NCI-H2171 (cell line): ENCODE results near the gene TF.

Source experiments
- DNase-seq: peaks from one replicate; lab custom pipeline; 2025; lab: John Stamatoyannopoulos, UW

The TF gene

GRCh38 chr3:133812872-133813271 is 66.7 kb downstream of the TF start:
- no peak for DNase-seq

DNA sequence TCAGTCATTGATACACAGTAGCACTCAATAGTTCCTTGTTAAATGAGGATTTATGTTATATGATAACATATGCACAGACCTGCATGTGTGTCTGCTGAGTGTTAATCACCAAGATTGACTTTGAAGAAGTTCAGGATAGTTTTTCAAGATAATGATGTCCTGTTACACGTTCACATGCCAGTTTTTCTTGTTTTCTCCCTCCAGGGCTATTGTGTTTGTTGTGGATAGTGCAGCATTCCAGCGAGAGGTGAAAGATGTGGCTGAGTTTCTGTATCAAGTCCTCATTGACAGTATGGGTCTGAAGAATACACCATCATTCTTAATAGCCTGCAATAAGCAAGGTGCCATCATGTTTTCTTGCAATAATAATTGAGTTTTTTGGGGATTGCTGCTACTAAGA is 69.2 kb downstream of the TF start:
- DNase-seq: no peak

DNA sequence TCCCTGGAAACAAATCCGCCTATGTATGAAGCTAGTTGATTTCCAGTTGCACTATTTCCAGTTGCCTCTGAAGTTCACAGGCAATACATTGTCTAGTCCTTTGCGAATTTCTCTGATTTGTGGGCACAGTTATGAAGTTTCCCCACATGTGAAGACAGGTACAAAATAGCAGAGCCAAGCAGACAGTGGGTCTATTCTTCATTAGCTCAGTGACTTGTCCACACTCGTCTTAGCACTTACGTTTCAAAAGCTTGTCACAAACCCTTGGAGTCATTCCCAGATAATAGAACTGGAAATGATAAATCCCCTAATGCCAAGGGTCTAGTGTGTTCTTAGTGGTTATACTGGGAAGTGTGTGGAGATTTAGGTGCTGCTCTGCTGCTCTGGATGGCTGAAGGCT is 73.9 kb downstream of the TF start:
- DNase-seq: no peak

- no peak for DNase-seq
These were observed 74.9 kb downstream of the TF start for GRCh38 chr3:133820889-133821675.

GRCh38 chr3:133821767-133822638 is 75.8 kb downstream of the TF start:
- no peak for DNase-seq

DNA sequence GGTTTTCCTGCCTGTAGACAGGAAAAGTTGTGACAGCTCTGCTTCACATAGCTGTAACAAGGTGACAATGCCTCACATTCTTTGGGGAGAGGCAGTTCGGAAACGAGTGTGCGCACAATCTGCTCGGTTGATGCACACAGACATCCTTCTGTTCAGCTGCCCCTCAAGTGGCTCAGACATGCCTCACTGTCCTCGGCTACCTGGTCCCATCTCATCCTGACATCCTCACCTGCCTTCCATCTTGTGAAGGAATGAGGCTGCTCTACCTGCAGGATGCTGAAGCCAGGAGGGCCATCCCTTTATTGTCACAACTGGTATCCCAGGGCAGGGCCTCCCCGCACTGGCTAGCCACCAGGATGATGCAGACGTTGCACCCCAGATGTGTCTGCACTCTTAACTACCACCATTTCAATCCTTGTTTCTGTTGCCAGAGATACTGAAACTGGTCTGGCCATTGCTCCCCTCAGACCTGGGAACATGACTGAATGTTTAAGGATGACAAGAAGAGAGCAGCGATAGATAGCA is 78.8 kb downstream of the TF start:
- DNase-seq: no peak

DNA sequence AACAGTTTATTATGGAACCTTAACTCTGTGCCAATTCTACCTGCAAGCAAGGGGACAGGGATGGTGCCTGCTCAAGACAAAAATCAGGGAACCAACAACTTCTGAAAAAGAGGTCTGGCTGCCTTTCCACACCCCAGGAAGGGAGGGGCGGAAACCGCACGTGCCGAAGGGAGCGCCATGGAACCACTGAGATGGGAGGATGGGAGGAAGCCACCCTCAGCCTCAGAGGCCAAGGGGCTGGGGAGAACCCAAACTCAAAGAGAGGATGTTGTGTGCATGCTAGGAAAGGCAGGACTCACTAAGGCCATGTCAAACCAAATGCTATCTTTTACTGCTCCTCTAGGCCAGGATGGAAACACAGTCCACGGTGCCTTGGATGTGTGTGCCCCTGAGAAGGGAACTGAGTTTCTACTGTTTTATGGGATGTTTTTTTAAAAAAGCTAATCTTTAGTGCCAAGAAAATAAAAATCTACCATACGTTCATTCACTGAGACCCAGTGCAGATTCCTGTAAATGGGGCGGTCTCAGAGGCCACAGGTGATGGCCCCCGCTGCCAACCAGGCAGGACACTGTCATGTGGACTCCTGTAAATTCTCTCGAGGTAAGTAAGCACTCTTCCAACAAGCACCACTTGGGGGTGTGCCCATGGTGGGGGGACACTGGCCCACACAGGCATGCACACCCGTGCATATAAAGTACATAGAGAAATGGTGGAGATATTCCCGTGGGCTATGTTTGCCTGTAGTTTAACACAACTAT is 80.0 kb downstream of the TF start:
- no peak for DNase-seq

GRCh38 chr3:133827136-133827535 is 80.9 kb downstream of the TF start:
- no peak for DNase-seq

GRCh38 chr3:133827684-133828083 is 81.5 kb downstream of the TF start:
- DNase-seq: no peak

GRCh38 chr3:133828576-133829309 is 82.5 kb downstream of the TF start:
- DNase-seq: no peak

GRCh38 chr3:133829310-133829707 is 83.1 kb downstream of the TF start:
- DNase-seq: no peak

GRCh38 chr3:133830071-133830470 is 83.9 kb downstream of the TF start:
- DNase-seq: no peak

DNA sequence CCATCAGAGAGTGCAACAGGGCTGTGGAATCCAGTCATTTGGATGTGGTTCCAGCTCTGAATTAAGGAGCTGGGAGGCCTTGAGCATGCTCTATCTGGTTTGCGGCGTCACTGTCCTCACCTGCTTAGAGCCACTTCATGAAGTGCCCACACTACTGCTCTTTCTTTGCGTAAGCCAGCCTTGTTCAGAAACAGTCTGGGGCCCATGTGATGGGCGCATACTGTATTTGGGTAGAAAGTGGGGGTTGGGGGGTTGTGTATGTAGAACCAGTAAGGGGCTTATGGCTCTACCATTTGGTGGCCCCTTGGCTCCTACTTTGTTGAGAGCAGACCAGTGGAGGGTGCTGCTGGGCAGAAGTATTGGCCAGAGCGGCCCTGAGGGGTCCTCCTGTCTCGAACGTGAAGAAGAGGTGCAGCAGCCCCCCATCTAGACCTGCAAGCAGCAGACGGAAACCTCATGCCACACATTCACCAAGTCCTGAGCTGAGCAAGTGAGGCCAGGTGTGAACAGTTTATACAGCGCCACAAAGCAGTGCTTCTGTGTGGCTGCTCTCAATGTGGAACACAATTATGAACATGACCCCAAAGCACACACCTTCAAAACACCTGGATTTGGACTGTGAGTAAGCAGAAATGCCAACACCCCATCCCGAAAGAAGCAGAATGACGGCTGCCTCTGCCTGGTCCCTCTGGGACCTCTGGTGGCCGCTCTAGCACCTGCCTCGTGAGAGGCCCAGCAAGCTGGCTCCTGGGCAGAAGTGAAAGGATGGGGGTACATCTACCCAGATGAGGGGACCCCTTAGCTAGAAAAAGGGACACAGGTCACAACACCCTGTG is 86.0 kb downstream of the TF start:
- DNase-seq: no peak

GRCh38 chr3:133832802-133833144 is 86.6 kb downstream of the TF start:
- DNase-seq: no peak

DNA sequence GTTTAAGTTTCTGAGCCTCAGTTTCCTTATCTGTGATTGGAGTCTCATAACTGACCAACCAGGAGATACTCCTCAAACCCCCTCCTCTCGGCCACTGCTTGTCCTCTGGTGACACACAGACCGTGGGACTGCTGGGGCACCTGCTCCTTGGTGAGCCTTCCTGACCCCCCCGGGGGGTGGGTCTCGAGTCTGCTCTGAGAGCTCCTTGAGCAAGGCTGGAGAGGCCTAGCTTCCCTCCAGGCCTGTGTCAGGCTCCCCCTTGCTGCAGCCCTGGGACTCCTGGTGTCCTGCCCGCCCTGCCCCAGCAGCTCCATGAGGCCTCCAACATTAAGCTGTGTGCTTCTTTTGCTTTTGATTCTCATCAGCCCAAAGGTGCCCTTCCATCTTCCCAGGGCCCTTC is 87.1 kb downstream of the TF start:
- no peak for DNase-seq

- no peak for DNase-seq
These were observed 87.9 kb downstream of the TF start for GRCh38 chr3:133833880-133834620.

DNA sequence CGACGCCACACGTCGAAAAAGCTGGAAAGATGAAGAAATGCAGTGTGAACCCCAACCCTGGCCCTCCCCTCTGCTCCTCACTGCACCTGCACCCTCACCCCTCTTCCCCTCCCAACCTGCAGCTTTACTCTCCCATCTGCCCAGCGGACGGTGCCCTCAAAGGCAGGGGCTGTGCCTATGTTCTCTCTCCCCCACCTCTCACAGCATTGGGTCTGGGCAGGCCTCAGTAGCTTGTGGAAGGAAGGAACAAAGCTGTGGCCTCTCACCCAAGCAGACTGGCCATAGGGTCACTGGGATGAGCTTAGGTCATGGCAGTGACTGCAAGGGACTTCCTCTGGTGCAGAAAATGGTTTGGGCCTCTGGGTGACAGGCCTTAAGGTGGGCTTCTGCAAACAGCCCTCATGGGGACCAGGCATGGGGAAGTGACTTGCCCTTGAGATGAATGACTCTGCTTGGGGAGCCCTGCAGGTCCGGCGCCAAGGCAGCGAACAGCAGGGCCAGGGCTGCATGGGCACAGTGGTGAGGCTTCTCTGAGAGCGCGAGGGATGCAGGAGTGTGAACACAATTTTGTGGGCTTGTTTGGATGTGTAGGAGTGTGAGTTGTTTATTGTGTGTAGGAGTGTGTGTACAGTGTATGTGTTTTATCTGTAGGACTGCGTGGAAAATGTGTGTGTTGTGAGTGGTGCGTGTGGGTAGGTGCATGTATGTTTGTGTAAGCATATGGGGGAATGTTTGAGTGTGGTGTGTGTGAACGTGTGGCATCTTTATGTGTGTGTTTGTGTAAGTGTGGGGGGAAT is 88.6 kb downstream of the TF start:
- no peak for DNase-seq

DNA sequence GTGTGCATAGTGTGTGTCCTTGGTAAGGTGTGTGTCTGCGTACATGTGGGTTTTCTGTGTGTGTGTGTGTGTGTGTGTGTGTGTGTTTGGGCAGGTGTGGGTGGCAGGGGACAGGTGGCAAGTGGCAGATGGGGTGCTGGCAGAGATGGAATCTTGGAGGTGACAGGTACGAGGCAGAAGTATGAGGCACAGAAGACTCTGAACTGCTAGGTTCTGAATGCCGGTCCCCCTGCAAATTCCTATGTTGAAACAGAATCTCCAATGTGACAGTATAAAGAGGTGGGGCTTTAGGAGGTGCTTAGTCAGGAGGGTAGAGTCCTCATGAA is 89.2 kb downstream of the TF start:
- DNase-seq: no peak

GRCh38 chr3:133835961-133836360 is 89.8 kb downstream of the TF start:
- no peak for DNase-seq
